ENCODE results near the gene AK8. TPM values are rescaled to one million over a fixed set of nuclear protein-coding genes. Genes with fewer than 3 reads are reported as not detected.

AK8 gene
- total RNA-seq, 1 experiment from 2014 or later: 2.5 TPM

GRCh38 chr9:132833550-132834121 lies 44.4 kb downstream of the AK8 start:
- H3K27ac ChIP-seq (ENCODE audit: low read depth, low read length): no peak overlapping the region
- no TSS peak for BruUV-seq (replicated peaks)
- H2AFZ ChIP-seq (ENCODE audit: low read depth, low read length, poor library complexity, severe bottlenecking): no peak overlapping the region
- RAD21 ChIA-PET (ENCODE audit: low non-redundant PET in 1 of 2, low total read pairs in 2 of 2, uncharacterized antibody in 2 of 2, unreplicated experiment in 2 of 2): no interaction called here
- no peaks in the 10 kb centered on the region for H3K79me2 ChIP-seq (ENCODE audit: insufficient read depth, low read length)
- no peak overlapping the region for H3K4me2 ChIP-seq (ENCODE audit: low read length)
- POLR2A ChIA-PET: no interaction called here
- H3K36me3 ChIP-seq (ENCODE audit: control insufficient read depth in 1 of 2, insufficient read depth in 2 of 2, low read length in 2 of 2): no peaks in the 10 kb centered on the region
- no peak for TF ChIP-seq MAX (IDR thresholded peaks at IDR 0.05)
- TF ChIP-seq SRF (IDR thresholded peaks at IDR 0.05; ENCODE audit: low read depth): no peak
- TF ChIP-seq ZFX (IDR thresholded peaks at IDR 0.05): no peak
- no peak for TF ChIP-seq ATF3 (IDR thresholded peaks at IDR 0.05)
- TF ChIP-seq CTCF (IDR thresholded peaks at IDR 0.05 in 2 of 3, conservative IDR thresholded peaks at IDR 0.05 in 1 of 3; ENCODE audit: borderline replicate concordance in 1 of 3, insufficient read depth in 1 of 3, low read depth in 2 of 3, low read length in 2 of 3): no peak
- TF ChIP-seq JUND (IDR thresholded peaks at IDR 0.05): no peak
- TF ChIP-seq CBX3 (IDR thresholded peaks at IDR 0.05; ENCODE audit: low read depth): no peak
- no peak for TF ChIP-seq ZBTB33 (IDR thresholded peaks at IDR 0.05; ENCODE audit: extremely low read depth, insufficient replicate concordance, low read length)
- no peak for TF ChIP-seq EZH2phosphoT487 (IDR thresholded peaks at IDR 0.05; ENCODE audit: borderline replicate concordance)
- no peak for TF ChIP-seq ZNF274 (IDR thresholded peaks at IDR 0.05; ENCODE audit: low read depth, low read length)
- no peaks in the 10 kb centered on the region for H3K27me3 ChIP-seq (ENCODE audit: insufficient read depth, low read length)
- DNase-seq (ENCODE audit: low read depth, low spot score): no peak
- peaks cover 2 to 4% of the 10 kb centered on the region in 2 experiments; a peak in 2 of 4 replicates for H3K4me1 ChIP-seq (ENCODE audit: control insufficient read depth in 1 of 2, insufficient read depth in 2 of 2, low read length in 2 of 2)
- no peak overlapping the region for H3K9ac ChIP-seq (ENCODE audit: low read length)
- H3K9me2 ChIP-seq (ENCODE audit: insufficient read depth): no peaks in the 10 kb centered on the region
- no peaks in the 10 kb centered on the region for H4K20me1 ChIP-seq (ENCODE audit: insufficient read depth)
- no peak for ATAC-seq
- H3K4me3 ChIP-seq (replicated peaks in 1 of 2; ENCODE audit: low read depth in 1 of 2, low read length in 2 of 2): no peak overlapping the region
- no peaks in the 10 kb centered on the region for H3K9me3 ChIP-seq (ENCODE audit: control insufficient read depth in 1 of 2, insufficient read depth in 1 of 2, low read depth in 1 of 2, low read length in 2 of 2)
- intact Hi-C loops (cut with micrococcal nuclease): no loop called here
- CTCF ChIA-PET: no interaction called here
